Peyer's patch (tissue), 4 donors: ENCODE results near the gene PHPT1.

Experiments
- CTCF ChIP-seq, 6 experiments: fragments of 450-650 bp in 4 of 6; fragments of 200-600 bp in 2 of 6; sonication (generic) in 1 of 6; IDR thresholded peaks; one replicate each; pipeline ENCODE4 v1.5.1; 2017 to 2019; ENCODE audit warnings: antibody characterized with exemption in 6 of 6, mild to moderate bottlenecking in 3 of 6, moderate library complexity in 1 of 6
- POLR2A ChIP-seq, 2 donors: fragments of 450-650 bp; IDR thresholded peaks; one replicate each; pipeline ENCODE4 v1.5.1; 2017; ENCODE audit warnings: antibody characterized with exemption in 2 of 2, mild to moderate bottlenecking in 2 of 2, moderate library complexity in 2 of 2

DNA sequence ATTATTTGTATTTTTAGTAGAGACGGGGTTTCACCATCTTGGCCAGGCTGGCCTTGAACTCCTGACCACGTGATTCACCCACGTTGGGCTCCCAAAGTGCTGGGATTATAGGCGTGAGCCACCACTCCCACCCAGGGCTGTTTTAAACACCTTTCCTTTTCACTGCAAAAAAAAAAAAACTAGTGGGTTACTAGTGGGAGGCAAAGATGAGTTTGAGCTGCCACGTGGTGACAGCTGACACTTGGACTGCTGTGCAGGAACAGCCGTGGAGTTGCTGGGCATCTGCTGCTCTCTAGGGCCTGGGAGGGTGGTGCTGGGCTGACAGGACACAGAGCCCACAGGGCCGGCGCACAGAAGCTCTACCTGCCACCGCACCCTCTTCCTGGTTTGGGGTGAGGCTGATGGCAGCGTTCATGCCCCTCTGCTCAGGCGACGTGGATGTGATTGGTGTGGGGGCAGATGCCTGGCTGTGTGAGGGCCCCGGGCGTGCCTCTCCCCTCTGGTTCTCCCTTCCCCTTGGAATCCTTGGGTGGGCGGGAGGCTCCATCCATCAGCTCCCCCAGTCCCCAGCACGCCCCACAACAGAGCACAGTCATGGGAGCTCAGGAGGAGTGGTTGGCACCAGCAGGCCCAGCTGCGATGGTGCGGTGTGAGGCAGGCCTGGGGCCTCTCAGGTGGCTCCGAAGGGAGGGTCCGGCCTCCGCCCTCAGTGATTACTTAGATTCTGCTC, 24.5 kb upstream of the PHPT1 start:
- TF ChIP-seq CTCF (IDR thresholded peaks at IDR 0.05) (no peak), POLR2A (IDR thresholded peaks at IDR 0.05) (no peak)
